Measurements from ENCODE around the gene DPH6.

Gene DPH6

GRCh38 chr15:35545316-35545823, 595 bp downstream of the DPH6 start:
- Histone ChIP-seq H3K4me1 (ENCODE audit: low read length) (peaks cover 12% of the 10 kb centered on the region), H4K20me1 (ENCODE audit: insufficient read depth, low read length) (no peaks in the 10 kb centered on the region), H3K9ac (ENCODE audit: low read length) (peak overlapping the region; percentile 85), H3K79me2 (ENCODE audit: low read length) (peaks cover 18% of the 10 kb centered on the region), H3K4me3 (ENCODE audit: low read length) (peak overlapping the region; percentile 90), H3K36me3 (replicated peaks; ENCODE audit: low read depth, low read length) (peaks cover 2% of the 10 kb centered on the region), H3K9me3 (ENCODE audit: insufficient read depth, low read length) (no peaks in the 10 kb centered on the region), H2AFZ (ENCODE audit: low read depth, low read length) (peak overlapping the region; percentile 92), H3K4me2 (ENCODE audit: low read length) (peak overlapping the region; percentile 80), H3K27ac (ENCODE audit: low read length) (peak overlapping the region; percentile 86), H3K27me3 (ENCODE audit: low read depth, low read length) (no peaks in the 10 kb centered on the region)
- TF ChIP-seq EZH2phosphoT487 (IDR thresholded peaks at IDR 0.05; ENCODE audit: low read depth): no peak
- TF ChIP-seq, protein P1, sequence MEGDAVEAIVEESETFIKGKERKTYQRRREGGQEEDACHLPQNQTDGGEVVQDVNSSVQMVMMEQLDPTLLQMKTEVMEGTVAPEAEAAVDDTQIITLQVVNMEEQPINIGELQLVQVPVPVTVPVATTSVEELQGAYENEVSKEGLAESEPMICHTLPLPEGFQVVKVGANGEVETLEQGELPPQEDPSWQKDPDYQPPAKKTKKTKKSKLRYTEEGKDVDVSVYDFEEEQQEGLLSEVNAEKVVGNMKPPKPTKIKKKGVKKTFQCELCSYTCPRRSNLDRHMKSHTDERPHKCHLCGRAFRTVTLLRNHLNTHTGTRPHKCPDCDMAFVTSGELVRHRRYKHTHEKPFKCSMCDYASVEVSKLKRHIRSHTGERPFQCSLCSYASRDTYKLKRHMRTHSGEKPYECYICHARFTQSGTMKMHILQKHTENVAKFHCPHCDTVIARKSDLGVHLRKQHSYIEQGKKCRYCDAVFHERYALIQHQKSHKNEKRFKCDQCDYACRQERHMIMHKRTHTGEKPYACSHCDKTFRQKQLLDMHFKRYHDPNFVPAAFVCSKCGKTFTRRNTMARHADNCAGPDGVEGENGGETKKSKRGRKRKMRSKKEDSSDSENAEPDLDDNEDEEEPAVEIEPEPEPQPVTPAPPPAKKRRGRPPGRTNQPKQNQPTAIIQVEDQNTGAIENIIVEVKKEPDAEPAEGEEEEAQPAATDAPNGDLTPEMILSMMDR (IDR thresholded peaks at IDR 0.05; ENCODE audit: low read depth, low read length): no peak

DNA sequence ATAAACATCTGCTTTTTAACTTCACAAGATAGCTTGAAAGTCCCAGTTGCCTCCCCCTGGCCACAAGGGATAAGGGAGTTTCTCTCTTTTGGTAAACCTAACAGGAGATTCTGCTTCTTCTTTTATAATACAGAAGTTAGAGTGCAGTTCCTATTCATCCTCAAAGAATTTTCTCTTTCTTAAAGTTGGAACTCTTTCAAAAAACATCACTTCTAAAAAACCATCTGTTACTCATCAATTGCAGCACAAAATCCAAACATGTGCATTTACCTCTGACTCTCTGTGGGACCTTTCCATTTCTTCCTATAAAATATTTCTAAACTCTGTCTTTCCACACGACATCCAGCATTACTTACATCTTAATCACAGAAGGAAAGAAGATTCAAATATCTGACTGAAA, 5.1 kb downstream of the DPH6 start:
- H3K36me3 ChIP-seq (replicated peaks; ENCODE audit: low read depth, low read length): peaks cover 16% of the 10 kb centered on the region
- no peak overlapping the region for H3K4me2 ChIP-seq (ENCODE audit: low read length)
- no peak overlapping the region for H2AFZ ChIP-seq (ENCODE audit: low read depth, low read length)
- H3K79me2 ChIP-seq (ENCODE audit: low read length): peaks cover 12% of the 10 kb centered on the region
- no peak overlapping the region for H3K4me3 ChIP-seq (ENCODE audit: low read length)
- TF ChIP-seq, protein P1 (IDR thresholded peaks at IDR 0.05; ENCODE audit: low read depth, low read length): no peak
- no peak for TF ChIP-seq EZH2phosphoT487 (IDR thresholded peaks at IDR 0.05; ENCODE audit: low read depth)
- no peaks in the 10 kb centered on the region for H3K9me3 ChIP-seq (ENCODE audit: insufficient read depth, low read length)
- no peaks in the 10 kb centered on the region for H3K27me3 ChIP-seq (ENCODE audit: low read depth, low read length)
- no peak overlapping the region for H3K9ac ChIP-seq (ENCODE audit: low read length)
- H4K20me1 ChIP-seq (ENCODE audit: insufficient read depth, low read length): no peaks in the 10 kb centered on the region
- peaks cover 6% of the 10 kb centered on the region; the same call in 1 of the 2 replicates for H3K4me1 ChIP-seq (ENCODE audit: low read length)
- H3K27ac ChIP-seq (ENCODE audit: low read length): no peak overlapping the region

- H3K4me3 ChIP-seq (ENCODE audit: low read length): no peak overlapping the region
- no peak overlapping the region for H3K4me2 ChIP-seq (ENCODE audit: low read length)
- H3K27ac ChIP-seq (ENCODE audit: low read length): no peak overlapping the region
- H3K36me3 ChIP-seq (replicated peaks; ENCODE audit: low read depth, low read length): peaks cover 16% of the 10 kb centered on the region
- no peaks in the 10 kb centered on the region for H4K20me1 ChIP-seq (ENCODE audit: insufficient read depth, low read length)
- H3K9me3 ChIP-seq (ENCODE audit: insufficient read depth, low read length): no peaks in the 10 kb centered on the region
- H3K9ac ChIP-seq (ENCODE audit: low read length): no peak overlapping the region
- TF ChIP-seq, protein P1 (IDR thresholded peaks at IDR 0.05; ENCODE audit: low read depth, low read length): no peak
- TF ChIP-seq EZH2phosphoT487 (IDR thresholded peaks at IDR 0.05; ENCODE audit: low read depth): no peak
- peaks cover 5% of the 10 kb centered on the region for H3K79me2 ChIP-seq (ENCODE audit: low read length)
- peaks cover 4% of the 10 kb centered on the region; the same call in 1 of the 2 replicates for H3K4me1 ChIP-seq (ENCODE audit: low read length)
- no peak overlapping the region for H2AFZ ChIP-seq (ENCODE audit: low read depth, low read length)
- H3K27me3 ChIP-seq (ENCODE audit: low read depth, low read length): no peaks in the 10 kb centered on the region
Observed at GRCh38 chr15:35540021-35540420, 5.9 kb downstream of the DPH6 start.

GRCh38 chr15:35535365-35535916, 10.5 kb downstream of the DPH6 start:
- Histone ChIP-seq H3K4me1 (ENCODE audit: low read length) (peaks cover 6% of the 10 kb centered on the region; the same call in 1 of the 2 replicates), H3K27ac (ENCODE audit: low read length) (no peak overlapping the region), H3K27me3 (ENCODE audit: low read depth, low read length) (no peaks in the 10 kb centered on the region), H3K4me2 (ENCODE audit: low read length) (no peak overlapping the region), H3K4me3 (ENCODE audit: low read length) (no peak overlapping the region), H2AFZ (ENCODE audit: low read depth, low read length) (no peak overlapping the region), H3K9me3 (ENCODE audit: insufficient read depth, low read length) (no peaks in the 10 kb centered on the region), H3K36me3 (replicated peaks; ENCODE audit: low read depth, low read length) (peaks cover 28% of the 10 kb centered on the region), H3K79me2 (ENCODE audit: low read length) (0 out of 2 replicates have a peak, but pooled peaks cover 3% of the 10 kb centered on the region), H4K20me1 (ENCODE audit: insufficient read depth, low read length) (no peaks in the 10 kb centered on the region), H3K9ac (ENCODE audit: low read length) (no peak overlapping the region)
- TF ChIP-seq, protein P1 (IDR thresholded peaks at IDR 0.05; ENCODE audit: low read depth, low read length): no peak
- no peak for TF ChIP-seq EZH2phosphoT487 (IDR thresholded peaks at IDR 0.05; ENCODE audit: low read depth)
